ENCODE results near the gene SLIT1.

SLIT1 gene

GRCh38 chr10:96949039-96949683 lies 236.6 kb downstream of the SLIT1 start:
- DNase-seq = no peak
